Fibroblast of mammary gland (primary cell): ENCODE results near the gene RAD23B.
"Not testable (repeated sequence)": the region's sequence is repeated elsewhere in the genome, so short reads cannot be mapped to it uniquely, and the experiment has no call there.

Experiments
- DNase-seq: peaks from one replicate; pipeline ENCODE4 v3.0.0-alpha.2; 2010; ENCODE audit warnings: low read depth
- H3K4me3 ChIP-seq: 2 replicates; pipeline ENCODE4 v1.5.1; 2011; ENCODE audit warnings: low read depth, mild to moderate bottlenecking, low read length, moderate library complexity; ENCODE audit not compliant: control insufficient read depth
- TF ChIP-seq, protein P1 (sequence below): conservative IDR thresholded peaks from 2 replicates; pipeline ENCODE4 v1.5.1; 2011; ENCODE audit warnings: low read depth, low read length, inconsistent platforms; ENCODE audit not compliant: control insufficient read depth, insufficient read depth

RAD23B gene

DNA sequence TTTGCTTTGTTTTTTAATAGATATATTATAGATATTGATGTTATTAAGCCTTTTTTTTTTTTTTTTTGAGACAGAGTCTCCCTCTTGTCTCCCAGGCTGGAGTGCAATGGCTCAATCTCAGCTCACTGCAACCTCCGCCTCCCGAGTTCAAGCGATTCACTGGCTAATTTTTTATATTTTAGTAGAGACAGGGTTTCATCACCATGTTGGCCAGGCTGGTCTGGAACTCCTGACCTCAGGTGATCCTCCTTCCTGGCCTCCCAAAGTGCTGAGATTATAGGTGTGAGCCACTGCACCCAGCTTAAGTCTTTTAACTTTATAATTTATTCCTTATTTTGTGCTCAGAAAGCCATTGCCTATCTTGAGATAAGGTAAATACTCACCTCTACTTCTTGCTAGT lies 24.2 kb upstream of the RAD23B start:
- DNase-seq: no peak
- H3K4me3 ChIP-seq: no peak overlapping the region
- TF ChIP-seq, protein P1, sequence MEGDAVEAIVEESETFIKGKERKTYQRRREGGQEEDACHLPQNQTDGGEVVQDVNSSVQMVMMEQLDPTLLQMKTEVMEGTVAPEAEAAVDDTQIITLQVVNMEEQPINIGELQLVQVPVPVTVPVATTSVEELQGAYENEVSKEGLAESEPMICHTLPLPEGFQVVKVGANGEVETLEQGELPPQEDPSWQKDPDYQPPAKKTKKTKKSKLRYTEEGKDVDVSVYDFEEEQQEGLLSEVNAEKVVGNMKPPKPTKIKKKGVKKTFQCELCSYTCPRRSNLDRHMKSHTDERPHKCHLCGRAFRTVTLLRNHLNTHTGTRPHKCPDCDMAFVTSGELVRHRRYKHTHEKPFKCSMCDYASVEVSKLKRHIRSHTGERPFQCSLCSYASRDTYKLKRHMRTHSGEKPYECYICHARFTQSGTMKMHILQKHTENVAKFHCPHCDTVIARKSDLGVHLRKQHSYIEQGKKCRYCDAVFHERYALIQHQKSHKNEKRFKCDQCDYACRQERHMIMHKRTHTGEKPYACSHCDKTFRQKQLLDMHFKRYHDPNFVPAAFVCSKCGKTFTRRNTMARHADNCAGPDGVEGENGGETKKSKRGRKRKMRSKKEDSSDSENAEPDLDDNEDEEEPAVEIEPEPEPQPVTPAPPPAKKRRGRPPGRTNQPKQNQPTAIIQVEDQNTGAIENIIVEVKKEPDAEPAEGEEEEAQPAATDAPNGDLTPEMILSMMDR: no peak

DNA sequence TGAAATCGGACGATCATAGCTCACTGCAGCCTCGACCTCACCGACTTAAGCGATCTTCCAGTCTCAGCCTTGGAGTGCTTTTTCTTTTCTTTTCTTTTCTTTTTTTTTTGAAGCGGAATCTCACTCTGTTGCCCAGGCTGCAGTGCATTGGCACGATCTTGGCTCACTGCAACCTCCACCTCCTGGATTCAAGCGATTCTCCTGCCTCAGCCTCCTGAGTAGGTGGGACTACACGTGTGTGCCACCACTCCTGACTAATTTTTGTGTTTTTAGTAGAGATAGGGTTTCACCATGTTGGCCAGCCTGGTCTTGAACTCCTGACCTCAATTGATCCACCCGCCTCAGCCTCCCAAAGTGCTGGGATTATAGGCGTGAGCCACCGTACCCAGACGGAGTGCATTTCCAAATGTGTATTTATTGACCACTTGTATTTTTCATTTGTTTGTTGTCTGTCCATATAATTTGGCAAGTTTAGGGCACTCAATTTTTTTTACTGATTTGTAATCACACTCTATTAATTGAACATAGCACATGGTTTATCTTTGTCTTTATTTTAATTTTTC lies 23.2 kb upstream of the RAD23B start:
- H3K4me3 ChIP-seq: not testable (repeated sequence)

DNA sequence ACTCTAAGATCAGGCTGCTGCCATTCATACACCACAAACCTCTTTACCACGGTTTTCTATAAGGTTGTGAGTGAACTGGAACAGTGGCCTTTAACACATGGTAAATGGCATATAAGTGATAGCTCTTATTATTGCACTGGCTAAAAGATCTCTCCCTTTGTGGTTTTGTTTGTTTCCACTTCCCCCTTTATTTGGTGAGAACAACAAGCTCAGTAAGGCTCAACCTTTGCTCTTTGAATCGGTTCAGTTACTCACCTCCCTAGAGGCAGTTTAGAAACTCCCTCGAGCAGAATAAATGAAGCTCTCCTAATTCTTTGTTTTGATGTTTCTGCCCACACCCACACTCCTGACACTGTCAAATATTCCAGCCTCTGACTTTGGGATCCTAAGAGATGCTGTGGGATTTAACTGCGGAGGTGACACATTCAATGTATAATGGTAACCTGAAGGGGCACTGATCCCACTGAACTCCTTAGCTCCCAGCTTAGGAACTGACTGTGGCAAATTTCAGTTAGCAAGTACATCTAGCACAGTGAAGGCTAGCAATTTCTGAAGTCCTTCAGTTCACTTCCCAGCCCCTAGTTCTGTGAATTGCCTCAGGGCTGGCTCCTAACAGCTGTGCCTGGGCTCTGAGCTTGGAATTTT lies 22.5 kb upstream of the RAD23B start:
- no peak overlapping the region for H3K4me3 ChIP-seq
- TF ChIP-seq, protein P1: no peak
- peak; percentile 73 for DNase-seq

More for the DNA sequence above, 23.2 kb upstream of the RAD23B start:
- not testable (repeated sequence) for DNase-seq

DNA sequence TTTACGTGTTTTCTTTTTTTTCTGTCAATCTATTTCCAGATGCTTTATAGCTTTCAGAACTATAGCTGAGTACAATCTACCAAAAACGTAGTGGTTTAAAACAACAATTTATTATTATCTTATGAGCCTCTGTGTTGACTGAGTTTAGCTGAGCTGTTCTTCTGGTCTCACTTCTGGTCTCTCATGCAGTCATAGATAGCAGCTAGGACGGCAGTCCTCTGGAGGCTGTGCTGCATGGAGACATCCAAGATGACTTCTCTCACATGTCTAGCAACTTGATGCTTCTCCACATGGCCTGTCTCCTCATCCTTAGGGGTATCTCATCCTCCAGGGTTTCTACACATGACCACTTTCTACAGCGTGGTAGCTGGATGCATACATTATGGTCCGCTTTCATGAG lies 22.0 kb upstream of the RAD23B start:
- H3K4me3 ChIP-seq: no peak overlapping the region
- TF ChIP-seq, protein P1: no peak
- no peak for DNase-seq

DNA sequence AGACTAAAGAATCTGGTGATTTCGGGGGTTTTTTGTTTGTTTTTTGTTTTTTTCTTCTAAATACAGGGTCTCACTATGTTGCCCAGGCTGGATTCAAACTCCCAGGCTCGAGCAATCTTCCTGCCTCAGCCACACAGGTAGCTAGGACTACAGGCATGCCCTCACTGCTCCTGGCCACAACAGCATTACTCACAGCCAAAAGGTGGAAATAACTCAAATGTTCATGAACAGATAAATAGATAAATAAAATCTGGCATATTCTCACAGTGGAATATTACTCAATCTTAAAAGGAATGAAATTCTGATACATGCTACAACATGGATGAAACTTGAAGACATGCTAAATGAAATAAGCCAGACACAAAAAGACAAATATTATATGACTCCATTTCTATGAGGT lies 19.8 kb upstream of the RAD23B start:
- TF ChIP-seq, protein P1: no peak
- H3K4me3 ChIP-seq: no peak overlapping the region
- no peak for DNase-seq

DNA sequence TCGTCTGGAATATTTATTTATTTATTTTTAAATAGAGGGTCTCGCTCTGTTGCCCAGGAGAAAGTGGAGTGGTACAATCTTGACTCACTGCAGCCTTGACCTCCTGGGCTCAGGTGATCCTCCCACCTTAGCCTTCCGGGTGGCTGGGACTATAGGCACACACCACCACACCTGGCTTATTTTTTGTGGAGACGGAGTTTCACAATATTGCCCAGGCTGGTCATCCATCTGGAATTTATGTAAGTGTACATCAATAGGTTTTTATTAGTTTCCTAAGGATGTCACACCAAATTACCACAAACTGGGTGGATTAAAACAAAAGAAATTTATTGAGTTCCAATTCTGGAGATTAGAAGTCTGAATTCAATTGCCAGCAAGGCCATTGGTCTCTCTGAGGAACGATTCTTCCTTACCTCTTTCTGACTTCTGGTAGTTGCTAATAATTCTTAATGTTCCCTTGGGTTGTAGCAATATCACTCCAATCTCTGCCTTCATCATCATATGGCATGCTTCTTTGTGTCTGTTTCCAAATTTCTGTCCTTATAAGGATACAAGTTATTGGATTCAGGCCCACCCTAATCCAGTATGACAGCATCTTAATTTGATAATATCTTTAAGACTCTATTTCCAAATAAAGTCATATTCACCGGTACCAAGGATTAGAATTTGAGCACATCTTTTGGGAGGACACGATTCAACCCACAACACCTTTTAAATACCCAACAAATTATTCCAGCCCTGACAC lies 16.3 kb upstream of the RAD23B start:
- DNase-seq: peak; percentile 21
- TF ChIP-seq, protein P1: no peak

DNA sequence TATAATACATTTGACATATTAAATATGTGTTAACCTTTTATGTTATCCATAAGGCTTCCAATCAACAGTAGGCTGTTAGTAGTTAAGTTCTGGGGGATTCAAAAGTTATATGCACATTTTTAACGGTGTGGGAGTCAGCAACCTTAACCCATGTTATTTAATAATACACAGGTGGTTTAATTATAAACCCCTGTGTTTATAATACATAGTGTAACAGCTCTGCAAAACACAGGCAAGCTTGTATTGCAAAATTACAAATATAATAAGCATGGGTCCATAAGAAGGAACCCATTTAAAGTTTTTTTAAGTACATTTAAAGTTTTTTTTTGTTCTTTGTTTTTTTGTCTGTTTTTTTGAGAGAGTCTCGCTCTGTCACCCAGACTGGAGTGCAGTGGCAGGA lies 14.5 kb upstream of the RAD23B start:
- no peak overlapping the region for H3K4me3 ChIP-seq
- TF ChIP-seq, protein P1: no peak
- DNase-seq: no peak

More for the DNA sequence above, 16.3 kb upstream of the RAD23B start:
- no peak overlapping the region for H3K4me3 ChIP-seq
